Uterus (tissue), 2 donors: ENCODE data around the gene RNF217.
"Not testable (repeated sequence)": the region's sequence is repeated elsewhere in the genome, so short reads cannot be mapped to it uniquely, and the experiment has no call there.

Source experiments
- POLR2A ChIP-seq, 2 donors: fragments of 450-650 bp; IDR thresholded peaks; one replicate each; pipeline ENCODE4 v1.6.1; 2016; ENCODE audit warnings: antibody characterized with exemption in 2 of 2, mild to moderate bottlenecking in 1 of 2, moderate library complexity in 1 of 2
- TF ChIP-seq, protein P1 (sequence below), 4 experiments: fragments of 200-600 bp in 2 of 4; fragments of 450-650 bp in 2 of 4; sonication (generic) in 2 of 4; IDR thresholded peaks; one replicate each; pipeline ENCODE4 v1.5.1; 2016 to 2019; ENCODE audit warnings: antibody characterized with exemption in 4 of 4, mild to moderate bottlenecking in 2 of 4, moderate library complexity in 1 of 4

DNA sequence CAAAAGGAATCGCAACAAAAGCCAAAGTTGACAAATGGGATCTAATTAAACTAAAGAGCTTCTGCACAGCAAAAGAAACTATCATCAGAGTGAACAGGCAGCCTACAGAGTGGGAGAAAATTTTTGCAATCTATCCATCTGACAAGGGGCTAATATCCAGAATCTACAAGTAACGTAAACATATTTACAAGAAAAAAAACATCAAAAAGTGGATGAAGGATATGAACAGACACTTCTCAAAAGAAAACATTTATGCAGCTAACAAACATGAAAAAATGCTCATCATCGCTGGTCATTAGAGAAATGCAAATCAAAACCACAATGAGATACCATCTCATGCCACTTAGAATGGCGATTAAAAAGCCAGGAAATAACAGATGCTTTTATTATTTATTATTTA, 74.2 kb downstream of the RNF217 start:
- TF ChIP-seq POLR2A (IDR thresholded peaks at IDR 0.05), result not testable (repeated sequence)
- TF ChIP-seq, protein P1, sequence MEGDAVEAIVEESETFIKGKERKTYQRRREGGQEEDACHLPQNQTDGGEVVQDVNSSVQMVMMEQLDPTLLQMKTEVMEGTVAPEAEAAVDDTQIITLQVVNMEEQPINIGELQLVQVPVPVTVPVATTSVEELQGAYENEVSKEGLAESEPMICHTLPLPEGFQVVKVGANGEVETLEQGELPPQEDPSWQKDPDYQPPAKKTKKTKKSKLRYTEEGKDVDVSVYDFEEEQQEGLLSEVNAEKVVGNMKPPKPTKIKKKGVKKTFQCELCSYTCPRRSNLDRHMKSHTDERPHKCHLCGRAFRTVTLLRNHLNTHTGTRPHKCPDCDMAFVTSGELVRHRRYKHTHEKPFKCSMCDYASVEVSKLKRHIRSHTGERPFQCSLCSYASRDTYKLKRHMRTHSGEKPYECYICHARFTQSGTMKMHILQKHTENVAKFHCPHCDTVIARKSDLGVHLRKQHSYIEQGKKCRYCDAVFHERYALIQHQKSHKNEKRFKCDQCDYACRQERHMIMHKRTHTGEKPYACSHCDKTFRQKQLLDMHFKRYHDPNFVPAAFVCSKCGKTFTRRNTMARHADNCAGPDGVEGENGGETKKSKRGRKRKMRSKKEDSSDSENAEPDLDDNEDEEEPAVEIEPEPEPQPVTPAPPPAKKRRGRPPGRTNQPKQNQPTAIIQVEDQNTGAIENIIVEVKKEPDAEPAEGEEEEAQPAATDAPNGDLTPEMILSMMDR (IDR thresholded peaks at IDR 0.05), result not testable (repeated sequence)
